Measurements from ENCODE around the gene SWAP70. TPM values are rescaled to one million over a fixed set of nuclear protein-coding genes. Genes with fewer than 3 reads are reported as not detected.

SWAP70 gene
- total and polyA plus RNA-seq, 9 of the 15 experiments (the other 6 are each of a cell fraction or from before 2014, with no cell fraction given), result 1.7 to 4.9 (median 3.9) TPM

DNA sequence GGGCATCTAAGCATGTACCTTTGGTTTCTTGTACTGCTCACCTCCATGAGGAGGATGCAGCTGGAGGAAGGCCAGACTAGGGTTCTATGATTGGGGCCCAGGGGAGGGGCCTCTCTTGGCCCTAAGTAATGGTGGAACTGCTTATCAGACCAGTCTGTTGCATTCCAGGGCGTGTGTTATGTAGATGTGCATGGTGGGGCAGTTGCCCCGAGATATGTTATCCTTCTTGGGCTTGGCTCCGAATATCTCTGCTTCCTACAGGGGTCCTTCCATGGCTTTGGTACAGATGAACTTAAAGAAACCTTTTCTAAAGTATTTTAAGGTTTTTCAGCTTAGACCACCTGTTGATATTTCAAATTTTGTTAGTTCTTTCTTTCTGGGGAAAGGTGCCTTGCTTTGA, 126.0 kb downstream of the SWAP70 start (continued):
- TF ChIP-seq ATF7 (IDR thresholded peaks at IDR 0.05) (no peak), MYC (IDR thresholded peaks at IDR 0.05; ENCODE audit: low read depth, low read length) (no peak), MYC (CRISPR knock-in tag; IDR thresholded peaks at IDR 0.05; ENCODE audit: borderline replicate concordance, low read depth) (no peak), FOXA1 (IDR thresholded peaks at IDR 0.05; ENCODE audit: borderline replicate concordance) (no peak), BACH1 (tag; IDR thresholded peaks at IDR 0.05) (no peak), CXXC5 (CRISPR knock-in tag; IDR thresholded peaks at IDR 0.05) (peak; percentile 36), ZNF696 (CRISPR knock-in tag; conservative IDR thresholded peaks at IDR 0.05) (no peak), ZNF354B (CRISPR knock-in tag; IDR thresholded peaks at IDR 0.05) (no peak), PKNOX1 (IDR thresholded peaks at IDR 0.05) (no peak), TAL1 (IDR thresholded peaks at IDR 0.05) (peak; percentile 87), TBL1XR1 (IDR thresholded peaks at IDR 0.05; ENCODE audit: low read length in 2 of 2) (peak in 1 of 2 experiments; percentile 64; a peak in 2 of 4 replicates), NCOA4 (IDR thresholded peaks at IDR 0.05; ENCODE audit: partially characterized antibody) (no peak), NFIX (CRISPR knock-in tag; IDR thresholded peaks at IDR 0.05; ENCODE audit: low read depth) (no peak), KDM1A (IDR thresholded peaks at IDR 0.05) (peak; percentile 33 to 34; a peak in 1 of 4 replicates), EHMT2 (IDR thresholded peaks at IDR 0.05) (peak; percentile 11; the same call in 1 of the 2 replicates), TSHZ1 (CRISPR knock-in tag; IDR thresholded peaks at IDR 0.05) (no peak), ZNF780A (CRISPR knock-in tag; IDR thresholded peaks at IDR 0.05) (no peak), SRSF1 (IDR thresholded peaks at IDR 0.05; ENCODE audit: low read depth, low read length) (no peak), PRPF4 (IDR thresholded peaks at IDR 0.05; ENCODE audit: insufficient read depth, low read depth, low read length, poor library complexity, severe bottlenecking) (no peak), ID3 (CRISPR knock-in tag; IDR thresholded peaks at IDR 0.05) (no peak), ID3 (tag; IDR thresholded peaks at IDR 0.05) (no peak), ZNF197 (CRISPR knock-in tag; IDR thresholded peaks at IDR 0.05; ENCODE audit: low read depth) (no peak), CREM (IDR thresholded peaks at IDR 0.05; ENCODE audit: low read depth) (peak; percentile 34; the same call in 1 of the 2 replicates)
- TF ChIP-seq, protein P1, sequence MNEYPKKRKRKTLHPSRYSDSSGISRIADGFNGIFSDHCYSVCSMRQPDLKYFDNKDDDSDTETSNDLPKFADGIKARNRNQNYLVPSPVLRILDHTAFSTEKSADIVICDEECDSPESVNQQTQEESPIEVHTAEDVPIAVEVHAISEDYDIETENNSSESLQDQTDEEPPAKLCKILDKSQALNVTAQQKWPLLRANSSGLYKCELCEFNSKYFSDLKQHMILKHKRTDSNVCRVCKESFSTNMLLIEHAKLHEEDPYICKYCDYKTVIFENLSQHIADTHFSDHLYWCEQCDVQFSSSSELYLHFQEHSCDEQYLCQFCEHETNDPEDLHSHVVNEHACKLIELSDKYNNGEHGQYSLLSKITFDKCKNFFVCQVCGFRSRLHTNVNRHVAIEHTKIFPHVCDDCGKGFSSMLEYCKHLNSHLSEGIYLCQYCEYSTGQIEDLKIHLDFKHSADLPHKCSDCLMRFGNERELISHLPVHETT (CRISPR knock-in tag; conservative IDR thresholded peaks at IDR 0.05 in 1 of 2, IDR thresholded peaks at IDR 0.05 in 1 of 2), result no peak

All from K562 (cell line).